Endodermal cell (in vitro differentiated cells): Measurements from ENCODE around the gene IGSF21. TPM values are rescaled to one million over a fixed set of nuclear protein-coding genes. Genes with fewer than 3 reads are reported as not detected.

Experiments
- DNase-seq: peaks from one replicate; pipeline ENCODE4 v3.0.0-alpha.2; 2017
- H3K27ac ChIP-seq: 2 replicates; pipeline ENCODE4 v1.5.1; 2013; ENCODE audit warnings: mild to moderate bottlenecking, low read depth, low read length, moderate library complexity
- H3K27me3 ChIP-seq: 2 replicates; pipeline ENCODE4 v1.6.1; 2013; ENCODE audit warnings: mild to moderate bottlenecking, low read length, moderate library complexity; ENCODE audit not compliant: insufficient read depth, control insufficient read depth, poor library complexity, severe bottlenecking
- H3K36me3 ChIP-seq: 2 replicates; pipeline ENCODE4 v1.7.0; 2013; ENCODE audit warnings: mild to moderate bottlenecking, low read length, moderate library complexity; ENCODE audit not compliant: control insufficient read depth, insufficient read depth
- H3K4me1 ChIP-seq: one replicate; pipeline ENCODE4 v1.7.0; 2013; ENCODE audit warnings: low read length; ENCODE audit not compliant: control insufficient read depth, insufficient read depth
- H3K4me3 ChIP-seq: 2 replicates; pipeline ENCODE4 v1.5.1; 2013; ENCODE audit warnings: mild to moderate bottlenecking, low read length, moderate library complexity
- H3K9ac ChIP-seq: 2 replicates; pipeline ENCODE4 v1.6.1; 2013; ENCODE audit warnings: mild to moderate bottlenecking, low read length, moderate library complexity; ENCODE audit not compliant: poor library complexity, severe bottlenecking; ENCODE audit errors: extremely low read depth
- H3K9me3 ChIP-seq: 2 replicates; pipeline ENCODE4 v1.6.1; 2013; ENCODE audit warnings: mild to moderate bottlenecking, low read length, moderate library complexity; ENCODE audit not compliant: control insufficient read depth
- H3K27ac Mint-ChIP-seq: 2 replicates; pipeline ENCODE4 v1.8.0; 2020; ENCODE audit warnings: mixed read lengths
- H3K27me3 Mint-ChIP-seq: 2 replicates; pipeline ENCODE4 v1.8.0; 2021; ENCODE audit warnings: mild to moderate bottlenecking, mixed read lengths; ENCODE audit not compliant: insufficient read depth
- H3K36me3 Mint-ChIP-seq: 2 replicates; pipeline ENCODE4 v1.8.0; 2020; ENCODE audit warnings: low read depth, mixed read lengths
- H3K4me1 Mint-ChIP-seq: 2 replicates; pipeline ENCODE4 v1.8.0; 2020; ENCODE audit warnings: mixed read lengths
- H3K4me3 Mint-ChIP-seq: 2 replicates; pipeline ENCODE4 v1.8.0; 2020; ENCODE audit warnings: mild to moderate bottlenecking, moderate library complexity, mixed read lengths
- H3K9me3 Mint-ChIP-seq: 2 replicates; pipeline ENCODE4 v1.8.0; 2020; ENCODE audit warnings: mild to moderate bottlenecking, mixed read lengths
- WGBS, 2 experiments: methylation state at CpG; one replicate each; pipeline versions ENCODE4 v1.1.5 to v1.1.7; 2013; ENCODE audit warnings: missing lambda C conversion rate in 2 of 2, mixed read lengths in 1 of 2; ENCODE audit not compliant: insufficient coverage in 1 of 2, insufficient read length in 1 of 2; 5-methylcytosine and 5-hydroxymethylcytosine counted together
- total RNA-seq, 2 donors: library from RNA; stranded (reverse); fragmentation: NEBNext Ultra II Directional in 1 of 2; extraction: Animal tissue kit (Norgen Biotek cat#: 25700) in 1 of 2; gene quantifications; 2 replicates in 1 of 2; 3 replicates in 1 of 2; pipeline ENCODE4 v1.2.1, GENCODE V29; 2021
- TF ChIP-seq, protein P1 (sequence below): fragments of 200-600 bp; sonication (generic); conservative IDR thresholded peaks from 2 replicates; pipeline ENCODE4 v1.5.0; 2021; ENCODE audit warnings: antibody characterized with exemption, mild to moderate bottlenecking

Gene IGSF21
- total RNA-seq, 2 donors from 2014 or later, result 1.3 to 1.7 TPM

DNA sequence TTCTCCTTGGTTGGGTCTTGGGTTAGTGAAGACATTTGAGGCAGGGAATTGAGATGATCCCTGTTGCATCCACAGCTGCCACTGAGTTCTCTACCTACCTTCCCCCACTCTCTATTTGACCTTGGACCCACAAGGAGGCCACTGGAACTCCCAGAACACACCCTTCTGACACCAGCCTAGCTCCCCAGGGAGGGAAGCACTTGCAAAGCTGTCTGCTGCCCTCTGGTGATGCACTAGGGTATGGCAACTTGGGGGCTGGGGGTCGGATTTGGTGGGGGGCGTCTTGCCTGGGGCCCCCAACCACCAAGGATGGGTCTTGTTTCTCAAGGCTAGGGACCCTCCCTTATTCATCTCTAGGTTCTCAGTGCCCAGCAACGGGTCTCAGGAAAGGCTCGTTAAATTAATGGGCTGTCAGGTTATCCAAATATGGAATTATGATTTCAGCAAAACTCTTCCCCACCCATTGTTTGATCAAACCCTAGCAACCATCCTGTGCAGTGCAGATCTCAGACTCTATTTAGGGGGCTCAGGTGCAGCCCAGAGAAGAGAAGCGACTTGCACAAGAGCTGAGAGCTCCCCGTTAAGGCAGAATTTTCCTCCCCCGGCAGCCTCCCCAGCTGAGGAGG lies 195.3 kb downstream of the IGSF21 start:
- Mint-ChIP-seq H3K27me3 (no peaks in the 10 kb centered on the region), H3K4me1 (peaks cover 9% of the 10 kb centered on the region), H3K27ac (no peak overlapping the region), H3K4me3 (no peak overlapping the region), H3K36me3 (no peaks in the 10 kb centered on the region), H3K9me3 (no peaks in the 10 kb centered on the region)
- H3K36me3 ChIP-seq, result no peaks in the 10 kb centered on the region
- no peaks in the 10 kb centered on the region for H3K9me3 ChIP-seq
- H3K9ac ChIP-seq, result no peak overlapping the region
- DNase-seq, result peak; percentile 81
- no peak overlapping the region for H3K27ac ChIP-seq
- H3K4me3 ChIP-seq, result no peak overlapping the region
- no peaks in the 10 kb centered on the region for H3K4me1 ChIP-seq
- TF ChIP-seq, protein P1, sequence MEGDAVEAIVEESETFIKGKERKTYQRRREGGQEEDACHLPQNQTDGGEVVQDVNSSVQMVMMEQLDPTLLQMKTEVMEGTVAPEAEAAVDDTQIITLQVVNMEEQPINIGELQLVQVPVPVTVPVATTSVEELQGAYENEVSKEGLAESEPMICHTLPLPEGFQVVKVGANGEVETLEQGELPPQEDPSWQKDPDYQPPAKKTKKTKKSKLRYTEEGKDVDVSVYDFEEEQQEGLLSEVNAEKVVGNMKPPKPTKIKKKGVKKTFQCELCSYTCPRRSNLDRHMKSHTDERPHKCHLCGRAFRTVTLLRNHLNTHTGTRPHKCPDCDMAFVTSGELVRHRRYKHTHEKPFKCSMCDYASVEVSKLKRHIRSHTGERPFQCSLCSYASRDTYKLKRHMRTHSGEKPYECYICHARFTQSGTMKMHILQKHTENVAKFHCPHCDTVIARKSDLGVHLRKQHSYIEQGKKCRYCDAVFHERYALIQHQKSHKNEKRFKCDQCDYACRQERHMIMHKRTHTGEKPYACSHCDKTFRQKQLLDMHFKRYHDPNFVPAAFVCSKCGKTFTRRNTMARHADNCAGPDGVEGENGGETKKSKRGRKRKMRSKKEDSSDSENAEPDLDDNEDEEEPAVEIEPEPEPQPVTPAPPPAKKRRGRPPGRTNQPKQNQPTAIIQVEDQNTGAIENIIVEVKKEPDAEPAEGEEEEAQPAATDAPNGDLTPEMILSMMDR, result peak; percentile 83
- H3K27me3 ChIP-seq, result no peaks in the 10 kb centered on the region
- 57 to 79% methylated on average over 3 to 7 of the region's 7 CpGs for WGBS, 2 experiments

DNA sequence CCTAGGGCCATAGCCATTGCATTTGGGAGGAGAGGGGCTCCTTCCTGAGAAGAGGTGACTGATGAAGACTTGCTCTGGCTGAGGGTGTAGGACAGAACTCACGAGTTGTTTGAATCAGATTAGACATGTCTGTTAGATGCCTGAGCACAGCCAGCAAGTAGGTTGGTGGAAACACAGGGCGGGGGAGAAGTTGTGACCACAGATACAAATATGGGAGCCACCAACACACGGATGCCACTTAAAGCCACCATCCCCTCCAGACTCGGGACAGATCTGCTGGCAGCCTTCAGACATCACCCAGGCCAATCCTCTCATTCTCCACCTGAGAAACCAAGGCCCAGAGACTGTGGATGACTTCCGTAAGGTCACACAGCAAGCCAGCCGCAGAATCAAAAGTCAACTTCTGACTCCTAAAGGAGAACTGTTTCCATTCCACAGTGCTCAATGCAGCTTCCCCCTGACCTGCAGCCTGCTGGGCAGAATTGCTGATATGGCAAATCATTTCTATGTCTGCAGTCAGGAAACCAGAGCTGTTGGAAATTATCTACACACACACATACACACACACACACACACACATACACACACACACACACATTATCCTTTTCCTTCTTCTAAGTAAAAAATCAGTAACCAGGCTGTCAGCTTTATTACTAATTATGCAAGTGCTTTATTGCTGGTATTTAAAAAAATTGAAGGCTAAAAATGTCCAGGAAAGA lies 196.7 kb downstream of the IGSF21 start:
- no peak overlapping the region for H3K27ac ChIP-seq
- Mint-ChIP-seq H3K9me3 (no peaks in the 10 kb centered on the region), H3K4me3 (no peak overlapping the region), H3K27me3 (no peaks in the 10 kb centered on the region), H3K36me3 (no peaks in the 10 kb centered on the region), H3K4me1 (no peaks in the 10 kb centered on the region), H3K27ac (no peak overlapping the region)
- H3K27me3 ChIP-seq, result no peaks in the 10 kb centered on the region
- 87 to 89% methylated on average over 3 to 6 of the region's 6 CpGs for WGBS, 2 experiments
- no peaks in the 10 kb centered on the region for H3K9me3 ChIP-seq
- no peaks in the 10 kb centered on the region for H3K36me3 ChIP-seq
- H3K9ac ChIP-seq, result no peak overlapping the region
- H3K4me3 ChIP-seq, result no peak overlapping the region
- no peak for DNase-seq
- TF ChIP-seq, protein P1, result no peak
- no peaks in the 10 kb centered on the region for H3K4me1 ChIP-seq

DNA sequence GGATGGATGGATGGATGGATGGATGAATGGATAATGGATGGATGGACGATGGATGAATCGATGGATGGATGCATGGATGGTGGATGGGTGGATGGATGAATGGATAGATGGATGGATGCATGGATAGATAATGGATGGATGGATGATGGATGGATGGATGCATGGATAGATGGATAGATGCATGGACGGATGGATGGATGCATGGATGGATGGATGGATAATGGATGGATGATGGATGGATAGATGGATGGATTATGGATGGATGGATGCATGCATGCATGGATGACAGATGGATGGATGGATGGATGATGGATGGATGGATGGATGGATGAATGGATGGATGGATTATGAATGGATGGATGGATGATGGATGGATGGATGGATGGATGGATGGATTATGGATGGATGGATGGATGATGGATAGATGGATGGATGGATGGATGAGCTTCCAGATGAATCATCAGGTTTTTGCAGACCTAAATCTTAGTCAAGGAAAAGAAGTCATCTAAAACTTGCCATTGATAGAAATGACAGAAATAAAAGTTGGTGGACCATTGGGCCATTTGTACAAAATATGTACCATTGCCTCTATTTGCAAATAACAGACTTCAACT lies 197.7 kb downstream of the IGSF21 start:
- TF ChIP-seq, protein P1, result no peak
- H3K4me3 ChIP-seq, result no peak overlapping the region
- H3K4me1 Mint-ChIP-seq, result no peaks in the 10 kb centered on the region
- no peak overlapping the region for H3K27ac Mint-ChIP-seq
- H3K36me3 Mint-ChIP-seq, result no peaks in the 10 kb centered on the region
- H3K27me3 ChIP-seq, result no peaks in the 10 kb centered on the region
- H3K27me3 Mint-ChIP-seq, result no peaks in the 10 kb centered on the region
- H3K4me1 ChIP-seq, result no peaks in the 10 kb centered on the region
- H3K9me3 Mint-ChIP-seq, result no peaks in the 10 kb centered on the region
- no peaks in the 10 kb centered on the region for H3K9me3 ChIP-seq
- WGBS, 2 experiments, result 92 to 93% methylated on average over 3 of the region's 3 CpGs
- H3K36me3 ChIP-seq, result no peaks in the 10 kb centered on the region
- no peak overlapping the region for H3K27ac ChIP-seq
- H3K9ac ChIP-seq, result no peak overlapping the region
- DNase-seq, result no peak
- no peak overlapping the region for H3K4me3 Mint-ChIP-seq
